Vagina (tissue), 2 donors: Measurements from ENCODE around the gene ISCU. TPM values are rescaled to one million over a fixed set of nuclear protein-coding genes. Genes with fewer than 3 reads are reported as not detected.
"Not testable (repeated sequence)": the region's sequence is repeated elsewhere in the genome, so short reads cannot be mapped to it uniquely, and the experiment has no call there.

Experiments used
- DNase-seq, 2 donors: peaks; one replicate each; pipeline ENCODE4 v3.0.0-alpha.2; 2017; ENCODE audit errors: extremely low spot score in 2 of 2
- H3K27ac ChIP-seq: fragments of 200-600 bp; sonication (generic); one replicate; pipeline ENCODE4 v1.5.1; 2019
- H3K27me3 ChIP-seq: fragments of 200-600 bp; sonication (generic); one replicate; pipeline ENCODE4 v1.5.1; 2019
- H3K36me3 ChIP-seq, 2 donors: fragments of 200-600 bp; sonication (generic); one replicate each; pipeline ENCODE4 v1.5.1; 2017 to 2019
- H3K4me1 ChIP-seq: fragments of 200-600 bp; sonication (generic); one replicate; pipeline ENCODE4 v1.5.1; 2019
- H3K4me3 ChIP-seq, 2 donors: fragments of 200-600 bp; sonication (generic); 1 replicate in 1 of 2; 2 replicates in 1 of 2; pipeline ENCODE4 v1.5.1; 2016 to 2019
- H3K9me3 ChIP-seq: fragments of 200-600 bp; sonication (generic); one replicate; pipeline ENCODE4 v1.5.1; 2019
- CTCF ChIP-seq, 3 experiments: fragments of 450-650 bp in 2 of 3; fragments of 200-600 bp in 1 of 3; sonication (generic) in 1 of 3; IDR thresholded peaks; one replicate each; pipeline ENCODE4 v1.5.1; 2017 to 2019; ENCODE audit warnings: antibody characterized with exemption in 3 of 3, mild to moderate bottlenecking in 2 of 3, moderate library complexity in 2 of 3
- POLR2A ChIP-seq, 2 donors: fragments of 450-650 bp; IDR thresholded peaks; one replicate each; pipeline ENCODE4 v1.6.1; 2017; ENCODE audit warnings: antibody characterized with exemption in 2 of 2, mild to moderate bottlenecking in 2 of 2, moderate library complexity in 2 of 2
- POLR2AphosphoS5 ChIP-seq, 2 donors: sonication (generic); formaldehyde crosslinking; IDR thresholded peaks; one replicate each; pipeline ENCODE4 v1.9.0; 2017; ENCODE audit warnings: antibody characterized with exemption in 2 of 2, mild to moderate bottlenecking in 2 of 2, low read depth in 1 of 2; ENCODE audit not compliant: insufficient read depth in 1 of 2
- intact Hi-C: fragments of 100-400 bp; cut with DNase I; formaldehyde crosslinking; loops from one replicate; pipeline ENCODE4 v1.15.1; 2023
- total RNA-seq: library from RNA; depleted of rRNA; stranded (reverse); fragments of >200 nt; gene quantifications from one replicate; pipeline ENCODE4 v1.2.3, GENCODE V29; 2016

The ISCU gene
- total RNA-seq, 1 donor from 2014 or later: 167 TPM

- Histone ChIP-seq H3K27me3 (no peaks in the 10 kb centered on the region), H3K4me1 (peaks cover 11% of the 10 kb centered on the region), H3K9me3 (no peaks in the 10 kb centered on the region), H3K27ac (no peak overlapping the region), H3K4me3 (no peak overlapping the region), H3K36me3 (no peaks in the 10 kb centered on the region)
- DNase-seq: no peak
- intact Hi-C loops: no loop called here
- TF ChIP-seq POLR2AphosphoS5 (IDR thresholded peaks at IDR 0.05; ENCODE audit: insufficient read depth in 1 of 2, low read depth in 1 of 2) (no peak), CTCF (IDR thresholded peaks at IDR 0.05) (no peak), POLR2A (IDR thresholded peaks at IDR 0.05) (no peak)
Measured at GRCh38 chr12:108589840-108590229, 27.4 kb downstream of the ISCU start.

GRCh38 chr12:108590463-108590862, 28.1 kb downstream of the ISCU start:
- H3K27ac ChIP-seq, DNase-seq, H3K27me3 ChIP-seq, H3K36me3 ChIP-seq, H3K4me3 ChIP-seq, intact Hi-C loops, H3K9me3 ChIP-seq: not testable (repeated sequence)
- H3K4me1 ChIP-seq: peaks cover 12% of the 10 kb centered on the region

- Histone ChIP-seq H3K27ac (no peak overlapping the region), H3K4me3 (no peak overlapping the region), H3K9me3 (no peaks in the 10 kb centered on the region), H3K4me1 (peaks cover 21% of the 10 kb centered on the region), H3K27me3 (no peaks in the 10 kb centered on the region), H3K36me3 (no peaks in the 10 kb centered on the region)
- DNase-seq: no peak
- intact Hi-C loops: no loop called here
- no peak for TF ChIP-seq CTCF (IDR thresholded peaks at IDR 0.05)
- TF ChIP-seq POLR2AphosphoS5 (IDR thresholded peaks at IDR 0.05; ENCODE audit: insufficient read depth in 1 of 2, low read depth in 1 of 2): no peak
- TF ChIP-seq POLR2A (IDR thresholded peaks at IDR 0.05): no peak
Measured at GRCh38 chr12:108591267-108591980, 29.0 kb downstream of the ISCU start.

GRCh38 chr12:108592033-108592909, 29.9 kb downstream of the ISCU start:
- DNase-seq: no peak
- intact Hi-C loops: no loop called here
- H3K4me1 ChIP-seq: peaks cover 29% of the 10 kb centered on the region
- H3K27me3 ChIP-seq: no peaks in the 10 kb centered on the region
- no peak overlapping the region for H3K27ac ChIP-seq
- TF ChIP-seq POLR2A (IDR thresholded peaks at IDR 0.05) (no peak), CTCF (IDR thresholded peaks at IDR 0.05) (no peak), POLR2AphosphoS5 (IDR thresholded peaks at IDR 0.05; ENCODE audit: insufficient read depth in 1 of 2, low read depth in 1 of 2) (no peak)
- H3K9me3 ChIP-seq: no peaks in the 10 kb centered on the region
- no peak overlapping the region for H3K4me3 ChIP-seq
- no peaks in the 10 kb centered on the region for H3K36me3 ChIP-seq

GRCh38 chr12:108594323-108594903, 32.0 kb downstream of the ISCU start:
- Histone ChIP-seq H3K4me3 (no peak overlapping the region), H3K36me3 (no peaks in the 10 kb centered on the region), H3K27ac (peak overlapping the region; percentile 8), H3K27me3 (no peaks in the 10 kb centered on the region), H3K4me1 (peaks cover 27% of the 10 kb centered on the region), H3K9me3 (no peaks in the 10 kb centered on the region)
- intact Hi-C loops: no loop called here
- no peak for DNase-seq
- TF ChIP-seq POLR2AphosphoS5 (IDR thresholded peaks at IDR 0.05; ENCODE audit: insufficient read depth in 1 of 2, low read depth in 1 of 2) (no peak), POLR2A (IDR thresholded peaks at IDR 0.05) (no peak), CTCF (IDR thresholded peaks at IDR 0.05) (no peak)
